ENCODE data around the gene TNFRSF8.
A peak's percentile ranks its signal among the peaks of the same experiment; 100 is the strongest.

Gene TNFRSF8

DNA sequence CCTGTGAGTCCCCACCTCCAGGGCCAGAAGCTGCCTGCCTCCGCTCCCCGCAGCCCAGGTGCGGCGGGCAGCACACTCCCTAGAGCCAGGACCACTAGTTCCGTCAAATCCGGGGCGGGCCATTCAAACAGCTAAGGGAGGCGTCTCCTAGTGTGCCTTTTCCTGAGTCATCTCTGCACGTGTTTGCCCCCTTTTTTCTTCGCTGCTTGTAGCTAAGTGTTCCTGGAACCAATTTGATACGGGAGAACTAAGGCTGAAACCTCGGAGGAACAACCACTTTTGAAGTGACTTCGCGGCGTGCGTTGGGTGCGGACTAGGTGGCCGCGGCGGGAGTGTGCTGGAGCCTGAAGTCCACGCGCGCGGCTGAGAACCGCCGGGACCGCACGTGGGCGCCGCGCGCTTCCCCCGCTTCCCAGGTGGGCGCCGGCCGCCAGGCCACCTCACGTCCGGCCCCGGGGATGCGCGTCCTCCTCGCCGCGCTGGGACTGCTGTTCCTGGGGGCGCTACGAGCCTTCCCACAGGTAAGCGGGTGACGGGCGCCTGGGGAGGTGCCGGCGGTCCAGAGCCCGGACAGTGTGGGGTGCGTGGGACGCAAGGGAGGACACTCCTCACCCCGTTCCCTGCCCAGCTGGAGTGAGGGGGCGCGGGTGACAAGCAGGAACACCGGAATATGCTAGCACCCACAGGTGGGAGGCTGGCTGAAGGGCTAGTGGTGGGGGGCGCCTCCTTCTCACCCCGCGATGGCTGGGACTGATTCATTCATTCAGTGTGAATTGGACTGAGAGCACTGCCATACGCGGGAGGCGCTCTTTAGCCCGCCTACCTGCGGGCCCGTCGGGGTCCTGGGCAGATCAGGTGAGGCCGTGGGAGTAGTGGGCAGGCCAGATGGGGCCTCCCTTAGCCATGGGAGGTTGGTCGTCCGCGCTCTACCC, at the start of gene TNFRSF8:
TNFRSF8 (plus strand) TSS at position 163 of the 932 bp plus-strand sequence; CDS start at position 459, 296 bp downstream.
- no peak within 1 kb of the TSS for H3K27ac Mint-ChIP-seq
- no peak for DNase-seq
- TF ChIP-seq, protein P1, sequence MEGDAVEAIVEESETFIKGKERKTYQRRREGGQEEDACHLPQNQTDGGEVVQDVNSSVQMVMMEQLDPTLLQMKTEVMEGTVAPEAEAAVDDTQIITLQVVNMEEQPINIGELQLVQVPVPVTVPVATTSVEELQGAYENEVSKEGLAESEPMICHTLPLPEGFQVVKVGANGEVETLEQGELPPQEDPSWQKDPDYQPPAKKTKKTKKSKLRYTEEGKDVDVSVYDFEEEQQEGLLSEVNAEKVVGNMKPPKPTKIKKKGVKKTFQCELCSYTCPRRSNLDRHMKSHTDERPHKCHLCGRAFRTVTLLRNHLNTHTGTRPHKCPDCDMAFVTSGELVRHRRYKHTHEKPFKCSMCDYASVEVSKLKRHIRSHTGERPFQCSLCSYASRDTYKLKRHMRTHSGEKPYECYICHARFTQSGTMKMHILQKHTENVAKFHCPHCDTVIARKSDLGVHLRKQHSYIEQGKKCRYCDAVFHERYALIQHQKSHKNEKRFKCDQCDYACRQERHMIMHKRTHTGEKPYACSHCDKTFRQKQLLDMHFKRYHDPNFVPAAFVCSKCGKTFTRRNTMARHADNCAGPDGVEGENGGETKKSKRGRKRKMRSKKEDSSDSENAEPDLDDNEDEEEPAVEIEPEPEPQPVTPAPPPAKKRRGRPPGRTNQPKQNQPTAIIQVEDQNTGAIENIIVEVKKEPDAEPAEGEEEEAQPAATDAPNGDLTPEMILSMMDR (IDR thresholded peaks at IDR 0.05): no peak
- H3K9me3 Mint-ChIP-seq: peaks cover 22% of the 10 kb centered on the region
- H3K27me3 Mint-ChIP-seq (ENCODE audit: low read depth, poor library complexity): peaks cover 81% of the 10 kb centered on the region
- no peaks in the 10 kb centered on the region for H3K36me3 Mint-ChIP-seq (ENCODE audit: low read depth)
- H3K4me1 Mint-ChIP-seq: peaks cover 31% of the 10 kb centered on the region
- H3K4me3 Mint-ChIP-seq: peak within 1 kb of the TSS; percentile 73

DNA sequence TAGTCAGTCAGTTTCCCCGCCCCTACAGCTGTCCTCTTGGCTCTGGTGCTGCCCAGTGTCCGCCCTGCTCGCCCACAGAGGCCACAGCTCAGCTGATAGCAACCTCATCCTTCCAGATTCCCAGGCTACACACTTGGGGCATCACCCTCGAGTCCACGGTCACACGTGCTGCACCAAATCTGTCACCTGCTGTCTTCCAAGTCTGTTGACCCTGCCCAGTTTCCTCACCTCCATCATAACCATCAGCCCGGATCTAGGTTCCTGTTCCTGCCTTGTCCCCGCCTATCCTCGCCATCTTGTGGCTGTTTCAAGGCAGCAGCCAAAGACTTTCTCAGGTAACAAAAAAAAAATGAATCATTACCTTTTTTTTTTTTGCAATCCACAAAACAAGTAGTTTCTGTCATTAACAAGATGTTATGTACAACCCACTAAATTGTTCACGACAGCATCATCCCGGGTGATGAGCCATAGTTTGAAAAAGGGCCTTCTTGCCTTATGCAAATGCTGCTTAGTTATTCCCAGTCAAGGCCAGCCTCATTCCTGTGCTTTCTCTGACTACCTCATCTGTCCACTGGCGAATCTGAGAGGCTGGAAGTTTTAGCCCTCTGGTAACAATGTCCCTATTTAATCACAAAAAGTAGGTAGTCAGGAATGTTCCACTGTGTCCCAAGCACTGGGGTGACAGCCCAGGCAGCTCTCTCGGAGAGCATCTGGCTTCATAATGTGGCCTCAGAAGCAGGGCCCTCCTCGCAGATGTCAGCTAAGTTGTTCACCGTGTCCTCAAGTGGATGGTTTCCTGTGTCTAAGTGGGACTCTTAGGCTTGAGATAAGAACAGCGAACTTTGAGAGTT, 48.7 kb upstream of the TNFRSF8 start:
- TF ChIP-seq, protein P1 (IDR thresholded peaks at IDR 0.05): no peak
- no peak for DNase-seq
- H3K9me3 Mint-ChIP-seq: no peaks in the 10 kb centered on the region
- peaks cover 36% of the 10 kb centered on the region for H3K36me3 Mint-ChIP-seq (ENCODE audit: low read depth)
- H3K27ac Mint-ChIP-seq: peak overlapping the region; percentile 93
- H3K4me1 Mint-ChIP-seq: peaks cover 17% of the 10 kb centered on the region
- peaks cover 5% of the 10 kb centered on the region for H3K27me3 Mint-ChIP-seq (ENCODE audit: low read depth, poor library complexity)
- H3K4me3 Mint-ChIP-seq: no peak overlapping the region

DNA sequence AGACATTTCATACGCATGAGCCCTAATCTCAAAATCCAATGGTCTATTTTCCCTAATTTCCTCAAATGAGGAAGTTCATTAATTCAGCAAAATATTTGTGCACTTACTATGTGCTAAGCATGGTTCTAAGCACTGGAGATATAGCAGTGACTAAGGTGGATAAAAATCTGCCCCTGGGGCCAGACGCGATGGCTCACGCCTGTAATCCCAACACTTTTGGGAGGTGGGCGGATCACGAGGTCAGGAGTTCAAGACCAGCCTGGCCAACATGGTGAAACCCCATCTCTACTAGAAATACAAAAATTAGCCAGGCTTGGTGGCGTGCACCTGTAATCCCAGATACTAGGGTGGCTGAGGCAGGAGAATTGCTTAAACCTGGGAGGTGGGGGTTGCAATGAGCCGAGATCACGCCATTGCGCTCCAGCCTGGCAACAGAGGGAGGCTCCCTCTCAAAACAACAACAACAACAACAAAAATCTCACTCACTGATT, 48.1 kb upstream of the TNFRSF8 start:
- DNase-seq: no peak
- TF ChIP-seq, protein P1 (IDR thresholded peaks at IDR 0.05): no peak
- Mint-ChIP-seq H3K36me3 (ENCODE audit: low read depth) (peaks cover 29% of the 10 kb centered on the region), H3K4me1 (peaks cover 21% of the 10 kb centered on the region), H3K27ac (peak overlapping the region; percentile 93), H3K27me3 (ENCODE audit: low read depth, poor library complexity) (peaks cover 5% of the 10 kb centered on the region), H3K9me3 (no peaks in the 10 kb centered on the region), H3K4me3 (no peak overlapping the region)

DNA sequence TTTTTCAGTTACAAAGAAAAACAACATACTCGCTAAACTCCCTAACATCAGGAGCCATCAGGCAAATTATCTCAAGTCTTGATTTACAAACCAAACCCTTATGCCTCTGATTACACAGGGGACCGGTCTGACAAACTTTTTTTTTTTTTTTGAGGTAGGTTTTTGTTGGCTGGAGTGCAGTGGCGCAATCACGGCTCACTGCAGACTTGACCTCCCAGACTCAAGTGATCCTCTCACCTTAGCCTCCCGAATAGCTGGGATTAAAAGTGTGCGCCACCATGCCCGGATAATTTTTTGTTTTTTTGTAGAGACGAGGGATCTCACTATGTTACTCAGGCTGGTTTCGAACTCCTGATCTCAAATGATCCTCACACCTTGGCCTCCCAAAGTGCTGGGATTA, 47.6 kb upstream of the TNFRSF8 start:
- no peaks in the 10 kb centered on the region for H3K9me3 Mint-ChIP-seq

DNA sequence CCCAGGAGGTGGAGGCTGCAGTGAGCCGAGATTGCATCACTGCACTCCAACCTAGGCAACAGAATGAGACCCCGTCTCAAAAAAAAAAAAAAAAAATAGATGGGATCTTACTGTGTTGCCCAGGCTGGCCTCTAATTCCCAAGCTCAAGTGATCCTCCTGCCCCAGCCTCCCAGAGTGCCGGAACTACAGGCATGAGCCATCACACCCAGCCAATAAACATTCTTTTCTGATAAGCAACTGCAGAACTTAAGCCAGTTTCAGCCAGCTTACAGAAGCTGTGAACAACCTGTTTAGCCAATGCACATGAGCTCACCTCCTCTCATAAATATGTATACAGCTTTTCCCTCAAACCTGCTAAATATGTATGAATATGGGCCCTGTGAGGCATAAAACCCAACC, 46.9 kb upstream of the TNFRSF8 start:
- DNase-seq: no peak
- Mint-ChIP-seq H3K27me3 (ENCODE audit: low read depth, poor library complexity) (peaks cover 5% of the 10 kb centered on the region), H3K9me3 (no peaks in the 10 kb centered on the region), H3K36me3 (ENCODE audit: low read depth) (peaks cover 18% of the 10 kb centered on the region), H3K4me3 (no peak overlapping the region), H3K4me1 (peaks cover 23% of the 10 kb centered on the region), H3K27ac (no peak overlapping the region)
- TF ChIP-seq, protein P1 (IDR thresholded peaks at IDR 0.05): no peak

More for the DNA sequence above, 47.6 kb upstream of the TNFRSF8 start:
- TF ChIP-seq, protein P1 (IDR thresholded peaks at IDR 0.05): no peak
- Mint-ChIP-seq H3K27ac (no peak overlapping the region), H3K36me3 (ENCODE audit: low read depth) (peaks cover 25% of the 10 kb centered on the region), H3K27me3 (ENCODE audit: low read depth, poor library complexity) (peaks cover 5% of the 10 kb centered on the region), H3K4me1 (peaks cover 23% of the 10 kb centered on the region), H3K4me3 (no peak overlapping the region)
- no peak for DNase-seq
